HEK293 (cell line): ENCODE results near the gene OR1D2.

ENCODE experiments used
- REPIN1 ChIP-seq: fragments of 450-650 bp; formaldehyde crosslinking; IDR thresholded peaks from 2 replicates; pipeline ENCODE4 v1.5.1; 2017; ENCODE audit warnings: missing biosample characterization, missing genetic modification characterization, low read depth
- ZNF274 ChIP-seq, 2 experiments: fragments of 200-500 bp in 1 of 2; fragments of 450-650 bp in 1 of 2; sonication (Bioruptor generic) in 1 of 2; formaldehyde crosslinking in 1 of 2; IDR thresholded peaks; 2 replicates each; pipeline versions ENCODE4 v1.5.1 to v1.6.1; 2014 to 2016; ENCODE audit warnings: borderline replicate concordance in 1 of 2, inconsistent platforms in 1 of 2, low read length in 1 of 2, missing biosample characterization in 1 of 2, missing genetic modification characterization in 1 of 2
- ZNF830 ChIP-seq: fragments of 450-650 bp; IDR thresholded peaks from 2 replicates; pipeline ENCODE4 v1.5.0; 2018; ENCODE audit warnings: missing biosample characterization, missing genetic modification characterization, low read depth, mild to moderate bottlenecking, moderate library complexity
- TF ChIP-seq, protein P1 (sequence below): fragments of 450-650 bp; formaldehyde crosslinking; IDR thresholded peaks from 2 replicates; pipeline ENCODE4 v1.5.1; 2016; ENCODE audit warnings: missing biosample characterization, missing genetic modification characterization
- TF ChIP-seq, protein P2 (sequence below): fragments of 450-650 bp; formaldehyde crosslinking; IDR thresholded peaks from 2 replicates; pipeline ENCODE4 v1.5.1; 2016; ENCODE audit warnings: missing biosample characterization, missing genetic modification characterization

DNA sequence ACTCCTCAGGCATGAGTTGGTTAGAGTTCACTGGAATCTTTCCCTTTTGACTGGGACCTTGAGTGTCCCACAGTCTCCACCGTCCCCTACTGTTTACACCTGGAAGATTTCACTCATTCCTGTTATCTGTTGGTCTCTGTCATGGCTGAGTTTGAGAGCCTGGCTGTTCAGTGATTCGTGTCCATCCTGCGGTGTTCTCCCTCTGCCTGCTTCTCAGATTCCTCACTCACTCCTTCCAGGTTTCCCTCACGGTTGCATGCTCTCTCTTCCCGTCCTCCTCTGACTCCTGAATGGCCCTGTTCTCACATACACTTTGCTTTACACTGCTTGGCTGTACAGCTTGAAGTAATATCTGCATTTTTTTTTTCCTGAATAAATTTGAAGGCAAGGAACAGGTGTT is 65.3 kb downstream of the OR1D2 start:
- TF ChIP-seq, protein P1, sequence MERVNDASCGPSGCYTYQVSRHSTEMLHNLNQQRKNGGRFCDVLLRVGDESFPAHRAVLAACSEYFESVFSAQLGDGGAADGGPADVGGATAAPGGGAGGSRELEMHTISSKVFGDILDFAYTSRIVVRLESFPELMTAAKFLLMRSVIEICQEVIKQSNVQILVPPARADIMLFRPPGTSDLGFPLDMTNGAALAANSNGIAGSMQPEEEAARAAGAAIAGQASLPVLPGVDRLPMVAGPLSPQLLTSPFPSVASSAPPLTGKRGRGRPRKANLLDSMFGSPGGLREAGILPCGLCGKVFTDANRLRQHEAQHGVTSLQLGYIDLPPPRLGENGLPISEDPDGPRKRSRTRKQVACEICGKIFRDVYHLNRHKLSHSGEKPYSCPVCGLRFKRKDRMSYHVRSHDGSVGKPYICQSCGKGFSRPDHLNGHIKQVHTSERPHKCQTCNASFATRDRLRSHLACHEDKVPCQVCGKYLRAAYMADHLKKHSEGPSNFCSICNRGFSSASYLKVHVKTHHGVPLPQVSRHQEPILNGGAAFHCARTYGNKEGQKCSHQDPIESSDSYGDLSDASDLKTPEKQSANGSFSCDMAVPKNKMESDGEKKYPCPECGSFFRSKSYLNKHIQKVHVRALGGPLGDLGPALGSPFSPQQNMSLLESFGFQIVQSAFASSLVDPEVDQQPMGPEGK (tag by site-specific recombination), result no peak
- TF ChIP-seq, protein P2, sequence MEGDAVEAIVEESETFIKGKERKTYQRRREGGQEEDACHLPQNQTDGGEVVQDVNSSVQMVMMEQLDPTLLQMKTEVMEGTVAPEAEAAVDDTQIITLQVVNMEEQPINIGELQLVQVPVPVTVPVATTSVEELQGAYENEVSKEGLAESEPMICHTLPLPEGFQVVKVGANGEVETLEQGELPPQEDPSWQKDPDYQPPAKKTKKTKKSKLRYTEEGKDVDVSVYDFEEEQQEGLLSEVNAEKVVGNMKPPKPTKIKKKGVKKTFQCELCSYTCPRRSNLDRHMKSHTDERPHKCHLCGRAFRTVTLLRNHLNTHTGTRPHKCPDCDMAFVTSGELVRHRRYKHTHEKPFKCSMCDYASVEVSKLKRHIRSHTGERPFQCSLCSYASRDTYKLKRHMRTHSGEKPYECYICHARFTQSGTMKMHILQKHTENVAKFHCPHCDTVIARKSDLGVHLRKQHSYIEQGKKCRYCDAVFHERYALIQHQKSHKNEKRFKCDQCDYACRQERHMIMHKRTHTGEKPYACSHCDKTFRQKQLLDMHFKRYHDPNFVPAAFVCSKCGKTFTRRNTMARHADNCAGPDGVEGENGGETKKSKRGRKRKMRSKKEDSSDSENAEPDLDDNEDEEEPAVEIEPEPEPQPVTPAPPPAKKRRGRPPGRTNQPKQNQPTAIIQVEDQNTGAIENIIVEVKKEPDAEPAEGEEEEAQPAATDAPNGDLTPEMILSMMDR (tag by site-specific recombination), result no peak
- TF ChIP-seq ZNF830, result no peak
- no peak for TF ChIP-seq ZNF274 (IDR thresholded peaks at IDR 0.05; ENCODE audit: low read length)
- no peak for TF ChIP-seq ZNF274 (tag by site-specific recombination; IDR thresholded peaks at IDR 0.05; ENCODE audit: borderline replicate concordance)
- no peak for TF ChIP-seq REPIN1 (tag by site-specific recombination)
